Stimulated activated CD4-positive, alpha-beta T cell treated with anti-CD3 and anti-CD28 coated beads, Interleukin-15, amount 100 ng/mL, for 1 hour (primary cell): ENCODE measurements around the gene SLC1A5.
"Not testable (repeated sequence)": the region's sequence is repeated elsewhere in the genome, so short reads cannot be mapped to it uniquely, and the experiment has no call there.

Experiments used
- DNase-seq, 2 donors: peaks; one replicate each; pipeline ENCODE4 v3.0.0-alpha.2; 2020; ENCODE audit warnings: low read depth in 1 of 2, low spot score in 1 of 2

Gene SLC1A5

GRCh38 chr19:46772170-46773017 lies 16.0 kb downstream of the SLC1A5 start:
- DNase-seq, result no peak

DNA sequence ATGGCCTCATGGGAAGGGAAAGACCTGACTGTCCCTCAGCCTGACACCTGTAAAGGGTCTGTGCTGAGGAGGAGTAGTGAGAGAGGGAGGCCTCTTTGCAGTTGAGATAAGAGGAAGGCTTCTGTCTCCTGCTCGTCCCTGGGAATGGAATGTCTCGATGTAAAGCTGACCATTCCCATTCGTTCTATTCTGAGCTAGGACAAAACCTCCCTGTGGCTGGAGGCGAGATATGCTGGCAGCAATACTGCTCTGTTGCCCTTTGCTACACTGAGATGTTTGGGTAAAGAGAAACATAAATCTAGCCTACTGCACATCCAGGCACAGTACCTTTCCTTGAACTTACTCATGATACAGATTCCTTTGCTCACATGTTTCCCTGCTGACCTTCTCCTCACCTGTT lies 19.6 kb downstream of the SLC1A5 start:
- DNase-seq, result not testable (repeated sequence)

DNA sequence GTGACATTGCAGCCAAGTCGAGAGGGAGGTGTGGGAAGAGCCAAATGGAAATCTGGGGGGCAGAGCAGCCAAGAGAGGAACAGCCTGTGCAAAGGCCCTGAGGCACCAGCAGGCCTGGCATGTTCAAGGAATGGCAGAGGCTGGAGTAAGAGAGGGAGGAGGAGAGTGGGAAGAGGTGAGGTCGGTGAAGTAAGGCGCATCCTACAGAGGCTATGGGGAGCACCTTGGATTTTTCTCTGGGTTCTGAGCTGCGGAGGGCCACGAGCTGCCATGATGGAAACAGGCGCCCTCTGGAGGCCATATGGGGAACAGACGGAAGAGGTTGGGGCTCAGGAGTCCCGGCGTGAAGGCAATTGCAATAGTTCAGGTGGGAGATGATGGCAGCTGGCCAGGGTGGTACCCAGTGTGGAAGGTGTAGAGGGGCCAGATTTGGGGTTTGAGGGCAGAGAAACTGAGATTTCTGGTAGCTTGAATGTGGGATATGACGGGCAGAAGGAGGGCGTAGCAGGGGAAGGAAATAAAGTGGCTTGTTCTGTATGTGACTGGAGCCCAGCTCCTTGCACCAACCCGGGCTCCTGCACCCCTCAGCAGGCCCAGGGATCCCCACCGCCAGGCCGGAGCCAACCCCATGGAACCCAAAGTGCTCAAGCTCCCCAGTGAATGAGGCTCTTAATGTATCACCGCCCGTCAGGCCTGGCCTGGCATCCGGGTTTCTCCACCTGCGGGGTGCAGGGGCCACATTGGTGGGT lies 21.7 kb downstream of the SLC1A5 start:
- DNase-seq, result peak in 1 of 2 donors; percentile 41

DNA sequence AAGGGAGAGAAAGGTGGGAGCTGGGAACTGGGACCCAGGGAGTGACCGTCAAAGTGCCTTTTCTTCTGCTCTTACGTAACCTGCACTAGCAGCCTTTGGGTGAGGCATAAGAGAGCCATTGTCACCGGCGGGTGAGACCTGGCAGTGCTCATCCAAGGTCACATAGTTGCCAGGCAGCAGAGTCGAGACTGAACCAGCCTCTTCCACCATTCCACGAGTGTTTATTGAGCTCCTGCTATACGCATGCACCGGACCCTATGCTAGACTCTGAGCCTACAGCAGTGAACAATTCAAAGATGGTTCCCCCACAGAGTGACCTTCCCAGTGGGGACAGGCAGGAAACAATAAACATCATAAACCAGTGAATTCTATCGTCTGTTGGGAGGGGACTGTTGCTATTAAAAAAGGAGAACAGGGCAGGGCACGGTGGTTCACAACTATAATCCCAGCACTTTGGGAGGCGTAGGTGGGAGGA lies 23.5 kb downstream of the SLC1A5 start:
- no peak for DNase-seq

DNA sequence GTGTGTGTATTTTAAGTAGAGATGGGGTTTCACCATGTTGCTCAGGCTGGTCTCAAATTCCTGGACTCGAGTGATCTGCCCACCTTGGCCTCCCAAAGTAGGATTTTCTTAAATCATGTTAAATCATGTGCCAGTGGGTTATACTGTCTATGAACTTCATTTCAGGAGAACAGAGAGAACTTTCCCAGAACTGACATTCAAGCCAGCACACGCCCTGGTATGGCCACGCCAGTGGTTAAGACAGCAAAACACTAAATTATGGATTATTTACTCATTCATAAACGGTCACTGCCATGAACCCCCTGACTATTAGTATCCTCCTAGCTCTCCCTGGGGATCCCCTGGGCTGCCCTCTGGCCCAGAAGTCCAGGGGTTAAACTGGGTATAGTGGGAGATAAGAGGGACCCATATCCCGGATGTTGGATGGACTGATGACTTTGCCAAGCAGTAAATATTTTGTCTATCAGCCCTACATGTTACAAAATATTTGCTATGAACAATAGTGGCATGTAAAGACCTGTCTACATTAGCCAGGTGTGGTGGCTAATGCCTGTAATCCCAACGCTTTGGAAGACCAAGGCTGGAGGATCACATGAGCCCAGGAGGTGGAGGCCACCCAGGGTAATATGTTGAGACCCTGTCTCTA lies 26.0 kb downstream of the SLC1A5 start:
- DNase-seq, result no peak

DNA sequence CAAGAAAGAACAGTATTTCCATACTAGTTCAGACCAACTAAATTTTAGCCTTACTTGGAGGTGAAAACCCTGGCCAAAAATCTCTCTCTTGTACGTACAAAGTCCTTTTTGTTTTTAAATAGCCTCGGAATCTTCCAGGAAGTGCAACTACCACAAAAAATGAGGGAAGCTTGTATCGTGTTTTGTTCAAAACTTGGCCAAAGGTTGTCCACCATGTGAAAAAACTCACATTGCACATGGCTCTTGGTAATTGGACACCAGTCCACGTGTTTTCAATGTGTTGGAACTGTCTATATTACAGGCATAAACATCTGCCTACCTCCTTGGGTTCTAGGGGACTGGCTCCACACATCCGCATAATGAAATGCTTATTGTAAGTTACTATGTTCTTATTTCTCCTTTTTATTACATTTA lies 27.0 kb downstream of the SLC1A5 start:
- no peak for DNase-seq

DNA sequence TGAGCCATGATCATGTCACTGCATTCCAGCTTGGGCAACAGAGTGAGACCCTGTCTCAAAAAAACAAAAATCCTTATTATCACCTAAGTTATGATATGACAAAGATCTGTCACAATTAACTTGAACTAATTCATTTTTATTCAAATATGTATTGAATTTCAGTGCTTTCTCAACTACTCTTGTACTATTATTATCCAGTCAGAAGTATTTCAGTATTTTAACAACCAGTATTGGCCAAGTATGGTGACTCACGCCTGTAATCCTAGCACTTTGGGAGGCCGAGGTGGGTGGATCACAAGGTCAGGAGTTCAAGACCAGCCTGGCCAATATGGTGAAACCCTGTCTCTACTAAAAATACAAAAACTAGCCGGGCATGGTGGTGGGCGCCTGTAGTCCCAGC lies 27.5 kb downstream of the SLC1A5 start:
- DNase-seq, result not testable (repeated sequence)

DNA sequence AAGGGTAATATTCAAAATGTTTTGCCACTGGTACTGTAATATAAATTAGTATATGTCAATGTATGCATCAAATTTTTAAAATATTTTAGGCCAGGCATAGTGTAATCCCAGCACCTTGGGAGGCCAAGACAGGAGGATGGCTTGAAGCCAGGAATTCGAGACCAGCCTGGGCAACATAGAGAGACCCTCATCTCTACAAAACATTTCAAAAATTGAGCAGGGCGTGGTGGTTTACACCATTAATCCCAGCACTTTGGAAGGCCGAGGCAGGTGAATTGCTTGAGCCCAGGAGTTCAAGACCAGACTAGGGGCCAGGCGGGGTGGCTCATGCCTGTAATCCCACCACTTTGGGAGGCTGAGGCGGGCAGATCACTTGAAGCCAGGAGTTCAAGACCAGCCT lies 28.0 kb downstream of the SLC1A5 start:
- no peak for DNase-seq

DNA sequence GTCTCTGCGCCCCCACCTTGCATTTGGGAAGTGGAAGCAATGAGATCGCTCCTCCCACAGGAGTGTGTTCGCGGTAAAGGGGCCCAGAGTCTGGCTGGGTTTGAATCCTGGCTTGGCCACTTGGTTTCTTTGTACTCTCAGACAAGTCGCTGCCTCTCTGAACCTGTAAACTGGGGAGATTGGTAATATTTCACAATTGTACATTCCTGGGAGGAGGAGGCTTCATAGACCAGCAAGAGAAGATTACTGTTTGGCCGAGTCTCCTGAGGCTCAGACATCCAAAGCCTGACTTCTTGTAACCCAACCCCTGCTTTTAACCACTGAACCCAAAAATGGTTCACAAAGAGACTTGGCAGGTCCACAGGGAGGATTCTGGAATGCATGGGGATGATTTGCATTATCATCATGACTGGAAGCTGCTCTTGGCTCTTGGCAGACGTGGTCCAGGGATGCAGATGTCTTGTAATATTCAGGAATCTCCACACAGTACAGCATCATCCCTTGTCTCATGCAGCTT lies 28.5 kb downstream of the SLC1A5 start:
- no peak for DNase-seq

GRCh38 chr19:46759206-46759605 lies 29.2 kb downstream of the SLC1A5 start:
- no peak for DNase-seq

DNA sequence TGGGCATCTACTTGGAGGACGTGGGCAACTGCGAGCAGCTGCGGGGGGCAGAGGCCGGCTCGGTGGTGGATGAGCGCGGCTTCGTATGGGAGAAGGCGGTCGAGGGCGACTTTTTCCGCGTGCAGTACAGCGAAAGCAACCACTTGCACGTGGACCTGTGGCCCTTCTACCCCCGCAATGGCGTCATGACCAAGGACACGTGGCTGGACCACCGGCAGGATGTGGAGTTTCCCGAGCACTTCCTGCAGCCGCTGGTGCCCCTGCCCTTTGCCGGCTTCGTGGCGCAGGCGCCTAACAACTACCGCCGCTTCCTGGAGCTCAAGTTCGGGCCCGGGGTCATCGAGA lies 31.9 kb downstream of the SLC1A5 start:
- DNase-seq, result no peak

- no peak for DNase-seq
Observed at GRCh38 chr19:46755853-46756543, 32.4 kb downstream of the SLC1A5 start.

GRCh38 chr19:46755077-46755852 lies 33.1 kb downstream of the SLC1A5 start:
- no peak for DNase-seq

DNA sequence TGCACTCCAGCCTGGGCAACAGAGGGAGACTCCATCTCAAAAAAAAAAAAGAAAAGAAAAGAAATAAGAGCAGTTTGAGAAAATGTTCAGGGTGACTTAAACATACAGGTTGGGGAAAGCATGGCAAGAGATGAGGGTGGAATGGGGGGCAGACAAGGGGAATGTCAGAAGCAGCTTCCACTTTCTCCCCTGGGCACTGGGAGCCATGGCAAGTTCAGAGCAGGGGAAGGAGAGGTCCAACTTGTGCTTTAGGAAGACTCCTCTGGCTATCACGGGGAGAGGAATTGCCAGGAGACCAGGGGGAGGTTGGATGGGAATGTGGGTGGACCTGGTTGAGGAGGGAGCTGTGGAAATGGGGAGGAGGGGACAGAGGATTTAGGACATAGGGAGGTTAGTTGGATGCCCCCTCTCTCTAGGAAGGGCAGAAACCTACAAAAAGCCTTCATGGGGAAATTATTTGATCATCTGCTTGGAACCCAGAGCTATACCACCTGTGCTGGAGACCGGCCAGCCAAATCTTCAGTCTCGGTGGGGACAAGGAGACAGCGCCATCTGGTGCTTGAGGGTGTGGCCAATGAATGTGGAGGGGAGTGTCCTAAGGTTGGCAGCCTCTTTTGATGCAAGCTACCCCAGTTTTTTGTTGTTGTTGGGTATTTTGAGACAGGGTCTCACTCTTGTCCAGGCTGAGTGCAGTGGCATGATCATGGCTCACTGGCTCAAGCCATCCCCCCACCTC lies 34.8 kb downstream of the SLC1A5 start:
- DNase-seq, result peak; percentile 35 to 48

- DNase-seq, result peak; percentile 46 to 62
Observed at GRCh38 chr19:46748325-46749109, 39.9 kb downstream of the SLC1A5 start.

DNA sequence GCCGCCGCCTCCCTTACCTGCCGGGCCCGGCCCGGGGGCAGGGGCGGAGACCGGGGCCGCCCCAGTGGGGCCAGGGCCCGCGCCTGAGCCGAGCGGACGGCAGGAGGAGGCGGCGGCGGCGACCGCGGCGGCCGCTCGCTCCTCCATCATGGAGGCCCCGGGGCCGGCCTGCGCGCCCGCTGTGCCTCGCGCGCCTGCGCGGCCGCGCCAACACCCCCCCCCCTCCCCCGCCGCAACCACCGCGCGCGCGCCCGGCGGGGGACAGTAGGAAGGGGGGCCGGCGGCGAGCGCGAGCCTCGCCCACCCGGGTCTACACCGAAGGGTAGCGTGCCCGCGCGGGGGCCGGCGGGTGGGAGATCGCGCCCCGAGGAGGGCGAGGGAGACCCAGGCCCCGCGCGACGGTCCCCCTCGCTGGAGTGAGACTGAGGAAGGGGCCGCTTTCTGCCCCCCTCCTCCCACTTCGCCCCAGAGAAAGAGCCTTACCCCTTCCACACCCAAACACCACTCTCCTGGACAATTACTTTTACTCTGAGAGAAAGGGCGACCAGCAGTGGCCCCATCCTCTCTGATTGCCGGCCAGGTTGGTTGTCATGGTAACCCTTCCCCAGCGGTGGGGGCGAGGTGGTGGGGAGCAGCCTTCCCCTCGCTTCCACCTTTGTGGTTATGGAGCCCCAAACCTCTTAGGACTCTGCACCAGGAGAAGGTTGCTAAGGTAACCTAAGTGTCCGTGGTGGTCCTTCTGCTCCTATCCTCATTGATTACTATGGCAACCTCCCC lies 41.9 kb downstream of the SLC1A5 start, which contains the start of gene STRN4:
STRN4 (minus strand) TSS at position 170 of the 777 bp plus-strand sequence; CDS start at position 150, 20 bp downstream.
- peak in 1 of 2 donors; percentile 47 for DNase-seq

- peak in 1 of 2 donors; percentile 35 for DNase-seq
Observed at GRCh38 chr19:46745521-46746280, 42.7 kb downstream of the SLC1A5 start, which contains the start of gene FKRP. FKRP (plus strand) TSS chr19:46746057; CDS start chr19:46755451, 9,394 bp downstream.
